NCI-H2196 treated with DMSO at 0.1 percent for 48 hours (cell line): ENCODE measurements around the gene MEGF8.

Experiments
- DNase-seq: peaks from one replicate; lab custom pipeline; 2025; ENCODE audit not compliant: unreplicated experiment; lab: John Stamatoyannopoulos, UW

Gene MEGF8

GRCh38 chr19:42287017-42287826 lies 38.2 kb upstream of the MEGF8 start:
- no peak for DNase-seq

- DNase-seq = no peak
These were observed 37.7 kb upstream of the MEGF8 start for GRCh38 chr19:42287827-42288107.

GRCh38 chr19:42288387-42288786 lies 37.0 kb upstream of the MEGF8 start:
- no peak for DNase-seq

- DNase-seq = no peak
These were observed 36.4 kb upstream of the MEGF8 start for GRCh38 chr19:42288881-42289555.

GRCh38 chr19:42289556-42290041 lies 35.8 kb upstream of the MEGF8 start:
- DNase-seq = no peak

GRCh38 chr19:42290136-42290522 lies 35.3 kb upstream of the MEGF8 start:
- DNase-seq = no peak

- no peak for DNase-seq
These were observed 34.7 kb upstream of the MEGF8 start for GRCh38 chr19:42290523-42291434.

GRCh38 chr19:42291435-42291810 lies 34.0 kb upstream of the MEGF8 start:
- DNase-seq = no peak

- no peak for DNase-seq
These were observed 33.1 kb upstream of the MEGF8 start for GRCh38 chr19:42292042-42292960.

GRCh38 chr19:42292963-42293362 lies 32.5 kb upstream of the MEGF8 start:
- DNase-seq = no peak

GRCh38 chr19:42293540-42293939 lies 31.9 kb upstream of the MEGF8 start:
- no peak for DNase-seq

- DNase-seq = no peak
These were observed 31.5 kb upstream of the MEGF8 start for GRCh38 chr19:42293948-42294347.

GRCh38 chr19:42294471-42295137 lies 30.8 kb upstream of the MEGF8 start:
- DNase-seq = no peak

GRCh38 chr19:42295342-42295741 lies 30.1 kb upstream of the MEGF8 start:
- no peak for DNase-seq

GRCh38 chr19:42295831-42296525 lies 29.5 kb upstream of the MEGF8 start:
- DNase-seq = peak; percentile 41

- DNase-seq = no peak
These were observed 28.4 kb upstream of the MEGF8 start for GRCh38 chr19:42297039-42297438.

- DNase-seq = no peak
These were observed 23.7 kb upstream of the MEGF8 start, which contains the start of gene PRR19 for GRCh38 chr19:42301646-42302203. TSS of gene PRR19 (plus strand) at chr19:42302132. CDS start at chr19:42309585, 7,453 bp downstream.

GRCh38 chr19:42303101-42303464 lies 22.4 kb upstream of the MEGF8 start:
- DNase-seq = peak; percentile 38

GRCh38 chr19:42303876-42304275 lies 21.6 kb upstream of the MEGF8 start:
- no peak for DNase-seq
